ENCODE measurements around the gene SNX9.

The SNX9 gene

DNA sequence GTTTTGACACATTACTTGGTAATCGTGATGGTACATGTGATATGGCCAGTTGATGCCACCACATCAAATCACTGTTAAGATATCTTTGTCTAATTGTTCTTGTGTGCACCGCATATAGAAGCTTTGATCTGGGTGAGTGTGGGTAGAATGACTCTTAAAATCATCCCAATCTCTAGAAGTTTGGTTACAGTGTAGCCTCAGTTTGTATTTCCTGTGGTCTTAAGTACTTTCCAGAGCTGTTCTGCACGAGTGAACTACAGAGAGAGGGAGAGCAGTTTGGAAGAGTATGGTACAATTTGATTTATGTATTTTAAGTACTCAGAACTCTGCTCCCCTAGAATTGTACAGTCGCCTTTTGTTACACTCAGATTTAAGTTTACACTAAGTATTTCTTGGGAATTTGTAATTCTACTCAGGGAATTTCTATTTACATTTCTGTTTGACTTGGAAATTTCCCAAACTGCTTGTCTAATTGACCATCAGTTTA is 37.5 kb downstream of the SNX9 start:
- no peak for DNase-seq

DNA sequence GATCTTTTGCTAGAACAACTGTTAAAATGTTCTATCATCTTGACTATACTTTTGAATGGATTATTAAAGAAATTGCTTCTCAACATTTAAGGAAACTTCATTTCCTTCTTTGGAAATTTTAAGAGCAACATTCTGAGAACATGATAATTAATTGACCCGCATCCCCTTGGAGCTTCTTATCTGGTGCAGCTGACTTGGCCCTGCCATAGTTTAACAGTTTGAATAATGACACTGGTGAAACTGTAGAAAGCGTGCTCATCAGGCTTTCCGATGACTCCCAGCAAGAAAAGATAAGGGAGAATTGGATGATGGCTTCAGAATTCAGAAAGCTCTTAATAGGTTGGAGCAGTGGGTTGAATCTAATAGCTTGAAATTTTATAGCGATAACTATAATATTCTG is 38.1 kb downstream of the SNX9 start:
- no peak for DNase-seq

DNA sequence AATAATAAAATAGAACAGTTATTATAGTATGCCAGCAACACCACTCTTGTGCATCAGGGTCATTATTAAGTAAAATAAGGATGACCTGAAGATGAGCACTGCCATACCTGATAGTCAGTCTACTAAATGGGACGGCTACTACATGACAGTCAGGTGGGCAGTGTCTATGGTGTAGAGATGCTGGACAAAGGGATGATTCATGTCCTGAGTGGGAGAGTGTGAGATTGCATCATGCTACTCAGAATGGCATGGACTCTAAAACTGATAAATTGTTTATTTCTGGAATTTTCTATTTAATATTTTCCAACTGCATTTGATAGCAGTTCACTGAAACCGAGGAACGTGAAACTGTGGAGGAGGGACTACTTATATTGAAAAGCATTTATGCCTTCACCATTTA is 38.8 kb downstream of the SNX9 start:
- DNase-seq: no peak

DNA sequence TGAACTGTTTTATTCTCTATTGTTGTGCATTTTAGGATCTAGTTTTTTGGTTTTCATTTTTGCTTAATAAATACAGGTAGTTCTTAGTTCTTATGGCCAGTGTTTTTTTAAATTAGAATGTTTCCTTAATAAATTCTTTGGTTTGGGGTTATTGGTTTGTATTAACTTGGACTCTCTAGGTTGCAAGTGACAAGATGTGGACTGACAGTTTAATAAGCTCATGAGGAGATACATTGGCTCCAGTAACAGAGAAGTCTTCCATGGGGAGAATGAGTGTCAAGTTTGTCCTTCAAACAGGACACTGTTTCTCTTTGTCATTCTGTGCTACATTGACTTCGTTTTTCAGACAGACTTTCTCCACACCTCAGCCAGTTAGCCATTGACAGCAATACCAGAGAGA is 39.7 kb downstream of the SNX9 start:
- DNase-seq: peak; percentile 33

DNA sequence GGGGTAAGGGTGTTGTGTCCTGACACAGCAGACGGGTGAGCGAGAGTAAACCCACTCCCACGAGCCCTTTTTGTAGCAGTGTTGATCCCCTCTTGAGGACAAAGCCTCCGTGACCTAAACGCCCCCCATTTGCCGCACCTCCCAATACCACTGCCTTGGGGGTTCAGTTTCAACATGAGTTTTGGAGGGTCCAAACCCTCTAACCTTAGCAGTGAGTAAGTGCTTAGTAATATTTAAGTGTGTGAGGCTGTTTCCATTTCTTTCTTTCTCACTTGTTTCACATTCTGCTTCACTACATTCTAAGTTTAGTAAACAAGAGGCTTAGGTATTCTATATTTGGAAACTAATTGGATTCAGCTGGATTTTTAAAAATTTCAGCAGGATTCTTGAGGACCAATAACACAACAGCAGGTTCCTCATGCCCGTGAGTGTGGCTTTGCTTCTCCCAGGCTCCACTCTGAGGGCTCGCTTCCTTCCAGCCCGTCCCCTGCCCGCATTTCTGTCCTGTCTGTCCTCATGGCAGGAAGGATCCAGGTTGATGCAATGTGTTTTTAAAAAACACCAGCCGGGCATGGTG is 41.2 kb downstream of the SNX9 start:
- no peak for DNase-seq

DNA sequence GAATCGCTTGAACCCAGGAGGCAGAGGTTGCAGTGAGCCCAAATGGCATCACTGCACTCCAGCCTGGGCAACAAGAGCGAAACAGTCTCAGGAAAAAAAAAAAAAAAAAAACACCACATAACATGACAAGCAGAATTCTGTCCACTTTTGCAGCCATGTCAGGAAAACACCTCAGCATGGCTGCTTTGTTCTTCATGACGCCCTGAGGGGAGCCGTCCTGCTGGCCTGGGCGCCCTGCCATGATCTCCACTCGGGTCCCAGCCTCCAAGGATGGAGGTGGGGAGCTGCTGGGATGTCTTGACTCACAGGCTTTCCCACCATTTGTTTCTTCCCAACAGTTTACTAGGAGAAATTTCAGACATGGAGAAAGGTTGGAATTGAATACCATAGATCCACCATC is 42.2 kb downstream of the SNX9 start:
- DNase-seq: no peak

DNA sequence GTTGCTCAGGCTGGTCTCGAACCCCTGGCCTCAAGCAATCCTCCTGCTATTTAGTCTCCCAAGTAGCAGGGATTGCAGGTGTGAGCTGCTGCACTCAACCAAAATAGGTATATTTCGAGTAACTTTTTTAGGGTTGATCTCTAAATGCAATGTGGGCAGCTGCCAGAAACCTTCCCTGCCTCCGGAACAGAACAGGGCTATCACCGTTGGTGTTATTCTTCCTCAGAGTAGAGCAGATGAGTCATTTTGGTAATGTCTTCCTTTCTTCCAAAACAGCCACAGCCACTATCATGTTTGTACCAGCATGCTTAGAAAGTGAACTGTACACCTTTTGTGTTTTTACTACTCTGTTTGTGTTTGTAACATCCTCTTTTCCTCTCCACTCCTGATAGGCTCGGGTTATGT is 44.1 kb downstream of the SNX9 start:
- no peak for DNase-seq

DNA sequence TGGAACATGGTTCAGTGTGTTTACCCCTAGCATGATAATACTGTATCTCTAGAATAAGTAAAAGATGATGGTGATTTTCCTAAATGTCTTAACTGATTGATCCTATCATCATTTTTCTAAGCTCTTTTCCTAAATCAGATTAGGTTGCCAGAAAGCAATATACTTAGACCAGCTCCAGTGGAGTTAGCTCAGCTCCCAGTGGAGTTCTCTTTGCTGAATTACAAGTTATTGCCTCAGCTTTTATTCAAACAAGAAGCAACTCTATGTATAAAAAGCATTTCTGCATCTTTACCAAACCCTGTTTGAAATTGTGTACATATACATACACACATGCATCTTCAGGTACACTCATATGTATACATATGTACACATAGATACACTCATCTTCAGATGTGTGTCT is 44.9 kb downstream of the SNX9 start:
- DNase-seq: no peak

DNA sequence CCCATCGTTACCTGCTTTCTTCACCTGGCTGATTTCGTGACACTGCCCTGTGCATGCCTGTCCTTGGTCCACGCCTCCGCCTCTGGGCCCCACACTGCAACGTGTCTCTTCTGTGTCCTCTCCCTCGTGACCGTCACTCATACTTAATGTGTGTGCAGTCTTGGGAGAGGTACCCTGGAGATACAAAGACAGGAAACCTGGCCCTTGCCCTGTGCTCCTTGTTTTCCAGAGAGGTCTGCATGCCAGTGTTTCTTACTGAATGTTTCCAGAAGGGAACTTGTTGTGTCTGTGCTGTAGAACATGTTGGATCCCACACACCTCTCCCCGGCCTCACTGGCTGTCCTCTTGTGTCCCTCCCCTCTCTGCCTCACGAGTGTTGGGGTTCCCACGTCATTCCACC is 45.8 kb downstream of the SNX9 start:
- DNase-seq: no peak

DNA sequence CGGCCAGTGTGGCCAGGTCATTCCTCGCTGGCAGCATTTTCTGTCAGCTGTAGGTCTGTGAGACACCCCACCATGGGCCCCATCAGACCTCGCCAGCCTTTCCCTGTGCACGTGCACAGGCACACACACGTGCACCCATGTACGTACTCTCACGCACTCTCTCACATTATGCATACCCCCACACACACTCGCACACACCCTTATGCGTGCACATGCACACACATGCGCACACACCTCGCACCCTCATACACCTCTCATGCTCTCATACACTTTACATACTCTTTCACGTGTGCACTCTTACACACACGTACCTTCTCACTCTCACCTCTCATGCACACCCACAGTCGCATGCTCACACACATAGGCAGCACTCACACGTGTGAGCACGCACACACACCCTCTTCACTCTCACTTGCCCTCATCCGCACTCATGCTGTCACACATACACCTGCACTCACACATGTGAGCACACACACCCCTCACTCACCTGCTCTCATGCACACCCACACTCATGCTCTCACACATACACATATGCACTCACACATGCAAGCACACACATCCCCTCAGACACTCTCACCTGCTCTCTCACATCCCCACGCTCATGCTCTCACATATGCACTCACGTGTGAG is 46.7 kb downstream of the SNX9 start:
- DNase-seq: no peak

DNA sequence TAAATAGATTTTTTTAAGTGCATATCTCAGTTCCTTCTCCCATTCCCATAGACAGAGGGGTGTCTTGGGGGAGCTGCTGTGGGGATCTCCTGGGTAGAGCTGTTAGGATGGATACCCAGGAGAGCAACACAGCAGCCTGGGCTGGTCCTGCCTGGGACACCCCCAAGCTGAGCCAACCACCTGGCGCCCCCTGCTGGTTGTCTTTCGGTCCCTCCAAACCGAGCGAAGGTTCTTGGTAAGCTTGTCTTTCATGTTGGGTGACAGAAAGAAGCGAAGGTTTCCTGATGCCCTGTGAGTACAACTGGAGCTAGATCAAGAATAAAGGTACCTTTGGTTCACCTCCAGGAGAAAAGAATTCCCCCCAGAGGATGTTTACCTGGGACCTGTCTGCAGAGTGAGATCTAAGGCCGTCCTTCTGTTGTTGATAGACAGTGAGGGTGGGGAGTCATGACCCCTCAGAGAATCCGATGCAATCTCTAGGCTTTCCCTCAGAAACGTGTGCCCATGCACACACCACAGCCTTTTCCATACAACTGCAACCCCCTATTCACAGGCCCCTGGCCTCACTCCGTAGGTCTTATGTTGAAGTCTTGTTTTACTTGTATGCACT is 50.8 kb downstream of the SNX9 start:
- peak; percentile 44 for DNase-seq

DNA sequence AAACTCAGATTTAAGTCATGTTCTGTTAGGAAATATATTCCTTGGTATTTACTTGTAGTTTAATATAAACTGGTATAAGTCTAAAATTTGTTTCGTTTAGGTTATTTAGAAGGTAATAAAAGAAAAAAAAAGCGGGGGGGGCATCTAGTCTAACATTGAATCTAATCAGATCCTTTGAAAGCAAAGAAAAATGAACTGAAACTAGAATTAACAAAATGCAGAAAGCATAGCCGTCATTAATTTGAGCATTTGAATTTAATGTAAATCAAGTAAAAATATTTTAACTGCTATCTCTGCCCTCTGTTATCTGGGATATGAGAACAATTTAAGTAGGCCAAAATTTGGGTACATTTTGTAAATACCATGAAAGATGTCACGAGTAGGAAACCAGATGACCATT is 54.1 kb downstream of the SNX9 start:
- no peak for DNase-seq

DNA sequence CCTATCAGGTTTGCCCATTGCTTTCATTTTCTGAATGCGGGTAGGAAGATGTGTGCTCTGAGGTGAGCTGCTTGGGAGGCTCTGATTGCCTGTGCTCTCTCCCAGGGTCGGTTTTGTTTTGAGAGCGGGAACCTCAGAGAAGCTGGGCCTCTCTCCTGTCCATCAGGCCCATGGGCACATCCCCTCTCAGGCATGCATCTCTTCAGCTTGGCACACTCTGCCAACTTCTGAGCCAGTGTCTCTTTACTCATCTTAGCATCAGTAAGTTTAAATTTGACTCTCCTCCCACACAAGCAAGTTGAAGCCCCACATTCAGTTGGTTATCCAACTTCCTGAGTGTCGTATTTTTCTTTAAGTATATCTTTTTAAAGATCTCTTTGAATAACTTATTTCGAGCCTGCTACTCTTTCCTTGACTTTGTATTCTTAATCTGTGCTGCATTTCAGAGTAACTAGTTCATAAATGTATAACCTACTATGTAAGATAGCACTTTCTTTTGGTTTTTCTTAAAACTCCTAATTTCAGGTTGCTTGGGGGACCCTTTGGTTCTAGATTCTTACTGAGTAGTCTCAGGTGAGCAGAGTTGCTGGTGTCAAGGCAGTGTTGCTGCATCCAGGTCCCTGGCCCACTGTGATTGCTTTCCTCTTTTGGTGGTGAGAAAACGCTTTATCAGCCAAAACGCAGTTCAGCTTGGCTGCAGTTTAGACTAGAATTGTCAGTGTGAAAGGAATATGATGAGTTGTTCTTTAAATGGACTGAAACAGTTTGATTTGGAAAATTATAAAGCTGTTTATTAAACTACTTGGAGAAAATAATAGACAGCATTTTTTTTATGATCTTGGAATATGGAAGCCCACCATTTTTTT is 54.8 kb downstream of the SNX9 start:
- no peak for DNase-seq

DNA sequence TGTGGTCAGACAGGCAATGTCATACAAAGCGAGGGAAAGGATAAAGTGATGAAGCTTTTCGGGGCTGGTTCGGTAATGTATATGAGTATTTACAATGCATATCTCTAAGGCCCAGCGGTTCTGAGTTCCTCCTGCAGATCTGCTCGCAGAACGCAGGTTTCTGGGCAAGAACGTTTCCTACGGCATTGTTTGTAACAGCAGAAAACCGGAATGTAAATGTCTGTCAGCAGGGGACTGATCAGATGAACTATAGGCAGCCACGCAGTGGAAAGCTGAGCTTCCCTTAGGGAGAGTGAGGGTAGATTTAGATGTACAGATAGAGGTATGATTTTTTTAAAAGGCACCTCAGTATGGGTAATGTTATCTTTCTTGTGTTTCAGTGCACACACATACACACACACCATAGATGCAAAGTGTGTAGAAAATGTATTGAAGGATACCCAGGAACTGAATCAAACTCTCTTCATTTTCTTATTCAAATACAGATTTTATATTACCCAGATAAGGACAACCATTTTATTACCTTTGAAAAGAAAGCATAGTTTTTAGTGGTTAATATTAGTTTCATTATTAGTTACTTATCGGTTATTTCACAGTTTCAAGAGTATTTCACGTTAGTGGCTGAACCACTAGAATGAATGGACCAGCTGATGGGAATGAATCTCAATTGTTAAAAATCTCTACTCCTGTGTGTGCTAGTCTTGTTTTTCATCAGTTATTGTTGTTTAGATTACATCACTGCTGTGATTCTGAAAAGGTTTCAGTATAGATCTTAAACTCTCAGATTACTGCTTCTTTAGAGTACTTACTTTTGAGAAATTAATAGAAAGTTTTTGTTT is 56.2 kb downstream of the SNX9 start:
- no peak for DNase-seq

DNA sequence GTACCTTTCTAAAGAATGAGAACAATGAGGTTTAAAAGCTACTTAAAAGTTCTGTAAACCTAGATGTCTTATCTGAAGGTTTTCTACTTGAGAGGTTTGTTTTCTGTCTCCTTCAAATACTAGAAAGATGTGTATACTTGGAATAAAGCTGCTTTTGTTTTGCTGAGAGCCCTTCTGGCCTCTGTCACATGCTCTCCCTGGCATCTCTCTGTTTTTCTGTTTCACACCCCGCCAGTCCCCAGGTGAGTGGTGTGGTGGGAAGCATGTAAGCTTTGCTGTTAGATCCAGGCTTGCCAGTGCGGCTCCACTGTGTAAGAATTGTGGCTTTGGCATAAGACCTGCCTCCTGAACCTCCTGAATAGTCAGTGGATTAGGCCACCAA is 56.8 kb downstream of the SNX9 start:
- DNase-seq: no peak

DNA sequence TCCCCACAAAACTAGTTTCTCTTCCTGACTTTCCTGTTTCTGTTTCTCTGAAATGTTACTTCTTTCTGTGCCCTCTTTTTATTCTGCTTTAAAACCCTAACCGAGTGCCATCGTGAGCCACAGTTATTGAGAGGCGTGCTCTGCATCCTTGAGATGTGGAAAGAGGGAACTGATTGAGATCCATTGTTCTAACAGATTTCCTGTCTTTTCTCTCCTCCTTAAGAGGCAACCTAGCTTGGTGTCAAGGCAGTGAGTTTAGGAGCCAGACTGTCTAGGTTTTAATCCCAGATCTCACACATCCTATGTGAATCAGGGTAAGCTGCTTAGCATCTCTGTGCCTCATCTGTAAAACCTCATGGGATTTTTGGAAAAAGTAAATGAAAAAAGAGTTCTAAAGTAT is 57.5 kb downstream of the SNX9 start:
- DNase-seq: no peak

DNA sequence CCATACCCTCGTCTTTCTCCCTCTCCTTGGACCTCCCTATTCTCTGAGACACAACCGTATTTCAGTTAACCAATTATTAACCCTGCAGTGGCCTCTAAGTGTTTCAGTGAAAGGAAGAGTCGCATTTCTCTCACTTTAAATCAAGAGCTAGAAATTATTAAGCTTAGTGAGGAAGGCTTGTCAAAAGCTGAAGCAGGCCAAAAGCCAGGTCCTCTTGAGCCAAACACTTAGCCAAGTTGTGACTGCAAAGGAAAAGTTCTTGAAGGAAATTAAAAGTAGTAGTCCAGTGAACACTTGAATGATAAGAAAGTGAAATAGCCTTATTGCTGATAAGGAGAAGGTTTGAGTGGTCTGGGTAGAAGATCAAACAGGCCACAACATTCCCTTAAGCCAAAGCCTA is 58.3 kb downstream of the SNX9 start:
- no peak for DNase-seq

DNA sequence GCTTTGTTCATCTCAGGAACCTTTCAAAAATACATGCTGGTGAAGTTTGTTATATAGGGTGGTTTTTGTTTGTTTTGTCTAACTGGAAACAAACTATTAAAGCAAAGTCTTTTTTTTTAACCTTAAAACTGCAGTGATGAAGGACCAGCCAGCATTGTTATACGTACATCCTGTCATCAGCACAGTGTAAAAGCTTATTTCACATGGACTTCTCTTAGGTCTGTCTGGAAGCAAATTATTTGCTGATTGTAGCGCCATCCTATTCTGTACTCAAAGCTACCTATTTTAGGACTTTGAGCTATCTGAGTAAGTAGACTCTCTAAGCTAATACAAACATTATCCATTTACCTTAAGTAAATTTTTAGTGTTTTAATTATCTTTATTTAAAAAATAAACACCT is 61.7 kb downstream of the SNX9 start:
- no peak for DNase-seq

DNA sequence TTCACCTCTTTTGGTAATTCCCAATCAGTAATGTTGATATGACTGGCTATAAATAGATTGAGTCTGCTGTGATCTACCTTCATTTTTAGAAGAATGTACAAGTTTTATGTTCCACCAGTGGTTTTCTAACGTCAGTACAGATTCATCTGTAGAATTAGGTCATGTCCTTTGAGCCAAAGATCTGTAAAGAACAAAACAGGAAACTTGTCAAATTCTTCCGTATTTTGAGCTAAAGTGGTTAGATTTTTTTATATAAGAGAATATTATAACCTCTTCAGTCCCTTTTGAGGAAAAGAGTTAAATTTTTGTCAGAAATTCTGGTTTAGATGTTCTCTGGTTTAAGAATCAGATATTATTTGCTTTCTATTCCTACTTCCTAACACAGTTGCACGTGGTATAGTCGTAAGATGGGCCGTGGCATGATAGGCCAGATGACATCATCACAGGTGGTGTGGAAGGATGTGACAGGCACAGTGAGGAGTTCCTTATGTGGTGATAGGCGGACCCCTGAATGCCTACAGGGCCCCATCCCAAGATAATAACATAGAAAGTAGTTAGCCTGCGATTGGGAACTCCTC is 62.3 kb downstream of the SNX9 start:
- no peak for DNase-seq

DNA sequence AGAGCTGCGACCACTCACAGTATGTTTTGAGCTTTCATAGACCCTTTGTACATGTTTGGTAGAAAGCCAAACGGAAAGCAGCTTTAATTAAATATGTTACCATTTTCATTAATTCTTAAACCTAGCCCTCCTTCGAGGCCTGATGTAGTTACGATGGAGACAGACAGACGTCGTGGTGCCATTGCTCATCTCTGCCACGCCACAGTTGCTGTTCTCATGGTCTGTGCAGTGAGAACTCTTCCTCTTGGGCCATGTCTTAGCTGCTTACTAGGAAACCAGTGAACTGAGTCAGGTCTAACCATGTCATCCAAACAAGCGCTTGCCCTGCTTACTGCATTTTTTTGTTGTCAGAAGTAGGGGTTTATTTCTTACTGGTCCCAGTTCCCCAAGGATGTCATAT is 62.8 kb downstream of the SNX9 start:
- no peak for DNase-seq

DNA sequence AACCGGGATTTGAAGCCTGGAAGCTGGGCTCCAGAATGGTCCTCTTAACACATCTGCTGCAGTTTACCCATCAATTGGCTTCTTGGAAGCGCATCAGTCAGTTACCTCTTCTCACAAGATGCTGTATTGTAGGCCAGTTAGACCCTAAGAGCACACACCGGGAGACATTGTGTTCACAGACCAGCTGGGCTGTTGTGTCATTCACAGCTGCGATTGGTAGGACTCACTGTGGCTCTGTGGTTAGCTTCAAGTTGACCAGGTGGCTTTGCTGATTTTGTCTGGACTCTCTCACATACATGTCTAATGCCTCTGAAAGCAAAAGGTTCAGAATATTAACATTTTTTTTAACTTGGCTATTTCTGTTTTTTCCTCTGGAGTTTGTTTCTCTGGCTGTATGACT is 64.8 kb downstream of the SNX9 start:
- DNase-seq: no peak

DNA sequence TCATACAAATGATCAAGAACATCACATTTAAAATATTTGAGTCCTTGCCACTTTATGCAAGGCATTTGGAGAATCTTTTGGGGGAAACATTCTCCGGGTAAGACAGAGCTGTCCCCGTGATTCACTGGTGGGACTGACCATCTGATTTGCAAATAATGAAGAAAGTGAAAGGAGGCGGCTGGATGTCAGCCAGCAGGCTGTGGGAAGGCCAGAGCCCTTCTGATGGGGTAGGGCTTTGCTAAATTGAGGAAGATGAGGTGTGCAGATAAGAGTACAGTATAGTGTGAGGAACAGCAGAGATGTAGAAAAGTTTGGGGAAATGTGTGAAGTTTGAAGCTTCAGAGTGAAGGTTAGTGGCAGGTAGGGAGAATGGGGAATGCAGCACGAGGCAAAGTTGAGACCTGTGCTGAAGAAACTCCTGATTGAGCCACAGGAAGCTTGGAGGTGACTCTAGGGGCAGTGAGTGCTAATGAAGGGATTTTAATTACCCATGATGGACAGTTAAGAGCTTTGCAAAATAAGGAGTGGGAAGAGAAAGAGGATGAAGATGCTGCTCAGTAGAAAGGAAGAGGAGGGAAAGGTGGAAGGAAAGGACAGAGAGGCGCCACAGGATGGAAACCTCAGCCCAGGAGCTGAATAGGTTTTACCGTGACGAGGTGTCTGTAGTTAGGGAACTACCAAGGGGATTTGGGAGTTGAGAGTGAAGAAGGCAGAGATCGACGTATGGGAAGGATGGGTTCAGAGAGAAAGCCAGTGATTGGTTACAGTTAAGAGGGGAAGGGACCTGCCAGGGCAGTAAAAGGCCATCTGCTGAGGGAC is 68.7 kb downstream of the SNX9 start:
- DNase-seq: no peak

Data from retina (tissue), 1 donor.